Measurements from ENCODE around the gene OR11A1.

Gene OR11A1, protein sequence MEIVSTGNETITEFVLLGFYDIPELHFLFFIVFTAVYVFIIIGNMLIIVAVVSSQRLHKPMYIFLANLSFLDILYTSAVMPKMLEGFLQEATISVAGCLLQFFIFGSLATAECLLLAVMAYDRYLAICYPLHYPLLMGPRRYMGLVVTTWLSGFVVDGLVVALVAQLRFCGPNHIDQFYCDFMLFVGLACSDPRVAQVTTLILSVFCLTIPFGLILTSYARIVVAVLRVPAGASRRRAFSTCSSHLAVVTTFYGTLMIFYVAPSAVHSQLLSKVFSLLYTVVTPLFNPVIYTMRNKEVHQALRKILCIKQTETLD

DNA sequence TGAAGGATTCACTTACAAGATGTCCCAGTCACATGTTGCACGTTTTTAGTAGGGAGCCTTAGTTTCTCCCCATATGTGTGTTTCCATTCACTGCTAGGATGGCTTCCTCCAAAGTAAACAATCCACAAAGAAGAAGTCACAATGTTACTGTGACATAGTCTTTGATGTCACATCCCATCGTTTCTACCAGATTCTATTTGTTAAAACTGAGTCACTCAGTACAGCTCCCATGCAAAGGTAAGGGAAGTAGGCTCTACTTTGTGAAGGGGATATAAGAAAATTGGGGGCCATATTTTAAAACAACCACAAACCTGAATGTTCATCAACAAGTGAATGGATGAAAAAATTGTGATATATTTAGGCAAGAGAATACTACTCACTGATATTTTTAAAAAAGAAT is at the start of gene OR11A1, which contains the start of gene OR2H1:
Gene OR11A1 (minus strand): TSS at position 101 of the 400 bp plus-strand sequence. CDS start 29,430 bp downstream, outside the sequence.
Gene OR2H1 (plus strand): TSS at position 185 of the 400 bp plus-strand sequence. CDS start 4,615 bp downstream, outside the sequence.
- no peak for DNase-seq (ENCODE audit: low spot score)

DNA sequence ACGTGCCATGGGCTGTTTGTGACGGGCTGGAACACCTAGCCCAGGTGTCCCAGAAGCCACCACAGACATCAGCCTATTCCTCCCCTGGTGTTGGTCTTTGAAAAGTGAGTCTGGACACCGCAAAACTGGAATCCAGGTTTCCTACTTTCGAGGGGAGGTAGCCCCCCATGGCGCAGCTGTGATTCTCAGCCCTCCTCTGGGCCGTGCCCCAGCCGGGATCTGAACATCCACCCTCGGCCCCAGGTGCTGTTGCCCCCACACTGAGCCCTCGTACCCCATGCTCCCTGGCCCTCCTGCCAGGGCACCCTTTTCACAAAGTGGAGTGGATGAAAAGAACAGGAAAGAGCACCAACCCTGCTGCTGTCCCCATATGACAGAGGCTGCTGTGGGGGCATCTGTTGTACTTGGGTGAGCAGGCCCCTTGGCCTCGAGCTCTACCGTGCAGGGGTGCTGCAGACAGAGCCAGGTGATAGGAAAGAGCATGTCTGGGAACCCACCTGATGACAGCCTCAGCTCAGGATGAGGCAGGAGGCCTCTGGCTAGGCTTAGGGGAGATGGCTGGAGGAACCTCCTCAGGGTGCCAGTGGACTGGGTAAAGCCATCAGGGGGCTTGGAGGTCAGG is 49.7 kb upstream of the OR11A1 start:
- DNase-seq (ENCODE audit: low spot score), result no peak

DNA sequence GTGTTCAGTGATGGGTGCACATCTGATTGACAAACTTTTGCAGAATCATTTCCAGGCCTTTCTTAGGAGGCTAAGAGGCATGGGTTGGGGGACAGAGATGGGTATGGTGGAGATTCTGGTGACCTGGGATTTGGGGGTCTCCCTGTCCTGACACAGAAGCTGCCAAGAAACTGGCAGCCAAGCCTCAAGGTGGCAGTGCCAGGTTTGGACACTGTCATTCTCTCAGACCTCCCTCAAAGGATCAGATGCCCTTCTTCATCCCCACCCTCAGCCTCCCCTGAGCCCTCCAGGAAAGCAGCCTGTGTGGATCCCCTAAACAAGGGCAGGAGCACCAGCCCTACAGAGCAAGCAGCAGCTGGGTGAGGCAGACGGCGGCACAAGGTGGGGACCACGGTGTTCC is 48.9 kb upstream of the OR11A1 start:
- no peak for DNase-seq (ENCODE audit: low spot score)

DNA sequence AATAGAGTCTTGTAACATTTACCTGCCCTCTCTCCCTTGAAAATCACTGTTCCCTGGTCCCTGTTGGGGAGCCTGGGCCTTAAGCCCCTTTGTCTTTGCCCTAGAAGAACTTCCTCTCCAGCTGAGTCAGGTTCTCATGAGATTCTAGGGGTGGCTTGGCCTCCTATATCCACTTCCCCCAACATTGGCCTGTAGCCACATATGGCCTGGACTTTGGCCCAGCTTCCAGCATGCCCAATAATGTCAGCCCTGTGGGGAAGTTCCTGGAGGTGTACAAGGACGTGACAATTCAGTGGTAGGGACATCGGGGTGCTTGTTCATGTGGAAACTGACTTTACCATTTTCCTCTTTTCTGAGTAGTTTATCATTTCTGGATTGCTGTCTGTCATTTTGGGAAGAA is 48.1 kb upstream of the OR11A1 start:
- DNase-seq (ENCODE audit: low spot score), result no peak

DNA sequence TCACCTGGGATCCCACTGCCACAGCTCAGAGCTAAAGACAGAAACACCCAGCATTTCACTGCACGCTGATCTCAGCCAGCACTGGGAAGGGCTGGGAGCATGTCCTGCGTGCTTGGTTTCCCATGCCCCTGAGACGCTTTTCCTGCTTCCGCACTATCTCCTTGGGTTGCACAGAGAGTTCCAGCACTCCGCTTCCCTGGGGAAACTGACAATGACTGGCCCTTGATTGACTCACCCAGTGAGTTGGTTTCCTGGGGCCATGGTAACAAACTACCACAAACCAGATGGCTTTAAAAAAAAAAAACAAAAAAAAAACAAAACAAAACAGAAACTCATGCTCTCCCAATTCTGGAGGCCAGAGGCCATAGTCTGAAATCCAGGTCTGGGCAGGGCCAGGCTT is 45.7 kb upstream of the OR11A1 start:
- DNase-seq (ENCODE audit: low spot score), result no peak

DNA sequence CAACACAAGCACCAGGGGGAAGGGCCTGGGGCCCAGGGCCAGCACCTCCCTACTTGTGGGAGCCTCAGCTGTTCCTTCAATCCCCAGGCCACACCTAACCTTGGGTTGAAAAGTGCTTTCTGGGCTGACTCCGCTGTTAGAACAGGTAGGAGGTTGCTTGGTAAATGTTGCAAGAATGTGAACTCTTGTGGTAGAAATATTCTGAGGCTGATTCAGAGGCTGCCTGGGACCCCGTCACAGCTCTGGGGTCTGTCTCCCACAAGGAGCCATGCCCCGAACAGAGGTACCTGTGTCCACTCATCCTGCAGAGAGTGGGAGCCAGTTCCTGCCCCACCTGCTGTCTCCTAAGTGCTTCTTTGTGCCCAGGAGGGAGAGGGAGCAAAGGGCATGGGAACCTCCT is 45.3 kb upstream of the OR11A1 start:
- DNase-seq (ENCODE audit: low spot score), result no peak

DNA sequence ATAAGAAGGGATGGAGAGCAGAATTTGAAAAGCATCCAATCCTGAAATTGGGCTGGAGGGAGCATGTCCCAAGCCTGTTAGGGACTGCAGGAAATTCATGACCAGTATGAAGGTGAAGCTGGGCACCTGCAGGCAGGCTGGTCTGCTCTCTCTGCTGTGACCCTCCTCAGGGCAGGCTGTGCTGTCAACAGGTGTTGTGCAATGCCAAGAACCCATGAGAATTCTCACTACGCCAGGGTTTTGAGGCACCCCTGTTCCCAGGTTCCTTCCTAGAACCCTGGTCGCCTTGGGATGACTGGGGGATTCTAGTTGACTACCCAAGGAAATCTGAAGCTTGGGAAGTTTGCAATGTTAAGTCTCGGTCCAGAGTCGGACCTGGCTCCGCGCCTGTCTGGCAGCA is 44.2 kb upstream of the OR11A1 start:
- no peak for DNase-seq (ENCODE audit: low spot score)

DNA sequence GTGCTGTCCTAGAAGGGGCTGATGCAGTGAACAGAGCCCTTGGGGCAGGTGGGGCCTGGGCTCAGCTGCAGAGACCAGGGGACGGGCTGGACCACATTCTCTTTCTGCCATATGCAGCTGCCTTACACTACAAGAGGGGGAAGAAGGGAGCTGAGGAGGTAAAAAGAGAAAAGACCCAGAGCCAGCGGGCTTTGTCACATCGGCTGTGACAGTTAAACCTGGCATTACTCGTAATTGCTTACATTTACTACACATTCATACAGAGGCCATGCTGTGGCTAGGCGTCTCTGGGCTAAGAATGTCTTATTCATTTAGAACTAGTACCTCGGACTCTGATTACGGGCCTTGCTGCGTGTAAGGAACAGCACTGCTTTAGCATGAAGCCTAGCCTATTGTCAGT is 43.7 kb upstream of the OR11A1 start:
- no peak for DNase-seq (ENCODE audit: low spot score)

DNA sequence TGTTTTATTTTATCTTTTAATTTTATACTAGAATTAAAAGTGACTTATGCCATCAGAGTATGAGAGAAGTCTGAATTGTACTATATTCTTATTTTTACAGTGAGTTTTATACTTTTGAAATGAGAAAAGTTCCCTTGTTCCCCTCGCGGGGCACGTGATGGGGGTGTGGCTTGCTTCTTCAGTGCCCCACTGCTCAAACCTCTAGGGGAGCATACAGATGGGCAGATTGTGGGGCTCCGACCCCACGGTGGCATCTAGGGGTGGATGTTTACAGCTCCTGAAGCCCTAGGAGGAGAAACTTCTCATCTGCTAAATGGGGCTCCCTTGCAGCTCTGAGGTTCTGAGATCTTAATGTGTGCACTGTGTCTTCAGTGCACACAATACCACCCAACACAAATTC is 42.8 kb upstream of the OR11A1 start:
- no peak for DNase-seq (ENCODE audit: low spot score)

DNA sequence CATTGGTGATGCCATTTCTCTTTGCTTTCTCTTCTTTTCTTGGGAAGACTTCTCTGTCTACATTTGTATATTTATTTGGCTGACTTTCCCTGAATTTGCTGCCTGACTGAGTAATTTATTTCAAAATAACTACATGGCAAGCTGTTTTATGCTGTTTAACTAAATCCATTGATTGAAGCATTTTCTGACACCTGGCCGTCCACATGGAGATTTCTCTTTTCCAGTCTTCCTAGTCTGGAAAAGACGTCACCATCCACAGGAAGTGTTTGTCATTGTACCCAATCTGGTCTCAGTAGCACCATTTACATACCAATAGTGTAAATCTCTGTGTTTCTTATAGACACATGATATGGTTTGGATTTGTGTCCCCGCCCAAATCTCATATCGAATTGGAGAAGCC is 40.1 kb upstream of the OR11A1 start:
- DNase-seq (ENCODE audit: low spot score), result no peak

DNA sequence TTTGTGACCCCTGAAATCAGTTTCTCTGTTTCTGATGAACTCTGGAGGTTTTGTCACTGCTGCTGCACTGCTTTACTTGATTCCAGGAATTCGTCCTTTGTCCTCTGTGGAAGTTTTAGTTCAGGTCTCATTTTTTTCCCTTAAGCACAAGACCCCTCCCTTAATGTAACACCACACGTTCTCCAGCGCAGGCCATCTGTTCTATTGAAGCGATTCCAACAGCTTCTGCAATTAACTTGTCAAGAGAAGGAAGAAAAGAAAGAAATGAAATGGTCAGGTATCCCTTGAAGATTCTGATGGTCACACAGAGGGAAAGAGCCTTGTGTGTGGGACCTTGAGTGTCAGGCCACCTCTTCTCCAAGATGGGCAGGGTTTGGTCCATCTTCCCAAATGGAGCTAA is 38.7 kb upstream of the OR11A1 start:
- no peak for DNase-seq (ENCODE audit: low spot score)

DNA sequence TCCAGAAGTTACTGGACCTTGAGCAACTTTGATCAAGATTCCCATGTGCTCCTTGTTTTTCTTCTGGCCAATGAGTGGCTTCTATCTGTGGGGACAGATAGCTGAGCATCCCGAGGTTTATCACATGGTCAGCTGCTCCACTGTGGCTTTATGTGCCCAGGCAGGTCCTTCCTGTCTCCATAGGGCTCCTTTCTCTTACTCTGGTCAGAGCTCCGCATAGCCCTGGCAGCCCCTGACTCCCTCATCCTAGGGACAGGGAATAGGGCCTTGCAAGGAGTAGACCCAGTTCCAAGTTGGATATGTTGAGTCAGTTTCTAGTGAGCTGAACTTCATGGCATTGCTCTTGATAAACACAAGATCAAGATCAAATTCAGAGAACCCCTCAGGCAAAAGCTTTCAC is 37.3 kb upstream of the OR11A1 start:
- DNase-seq (ENCODE audit: low spot score), result no peak

DNA sequence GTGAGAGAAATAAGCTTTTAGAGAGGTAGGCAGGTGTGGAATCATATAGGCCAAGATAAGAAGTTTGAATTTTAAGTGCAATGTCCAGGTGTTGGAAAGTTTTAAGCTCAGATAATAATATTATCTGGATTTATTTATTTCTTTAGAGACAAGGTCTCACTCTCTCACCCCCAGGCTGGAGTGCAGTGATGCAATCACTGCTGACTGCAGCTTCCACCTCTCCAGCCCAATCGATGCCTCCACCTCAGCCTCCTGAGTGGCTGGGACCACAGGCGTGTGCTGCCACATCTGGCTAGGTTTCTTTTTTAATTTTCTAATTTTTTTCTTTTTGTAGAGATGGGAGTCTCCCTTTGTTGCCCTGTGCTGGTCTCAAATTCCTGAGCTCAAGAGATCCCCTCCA is 36.4 kb upstream of the OR11A1 start:
- DNase-seq (ENCODE audit: low spot score), result no peak

DNA sequence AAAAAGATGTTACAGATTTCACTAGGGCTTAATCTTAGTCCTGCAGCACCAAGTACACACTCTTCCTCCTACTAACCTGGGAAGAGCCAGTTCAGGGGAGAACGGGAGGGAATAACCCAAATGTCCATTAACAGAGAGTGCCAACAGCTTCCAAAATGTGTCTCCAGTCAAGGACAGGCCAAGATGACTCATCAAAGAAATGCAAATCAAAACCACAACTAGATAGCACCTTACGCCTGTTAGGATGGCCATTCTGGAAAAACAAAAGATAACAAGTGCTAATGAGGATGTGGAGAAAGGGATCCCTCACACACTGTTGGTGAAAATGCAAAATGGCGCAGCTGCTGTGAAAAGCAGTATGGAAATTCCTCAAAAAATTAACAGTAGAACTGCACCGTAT is 34.7 kb upstream of the OR11A1 start:
- no peak for DNase-seq (ENCODE audit: low spot score)

DNA sequence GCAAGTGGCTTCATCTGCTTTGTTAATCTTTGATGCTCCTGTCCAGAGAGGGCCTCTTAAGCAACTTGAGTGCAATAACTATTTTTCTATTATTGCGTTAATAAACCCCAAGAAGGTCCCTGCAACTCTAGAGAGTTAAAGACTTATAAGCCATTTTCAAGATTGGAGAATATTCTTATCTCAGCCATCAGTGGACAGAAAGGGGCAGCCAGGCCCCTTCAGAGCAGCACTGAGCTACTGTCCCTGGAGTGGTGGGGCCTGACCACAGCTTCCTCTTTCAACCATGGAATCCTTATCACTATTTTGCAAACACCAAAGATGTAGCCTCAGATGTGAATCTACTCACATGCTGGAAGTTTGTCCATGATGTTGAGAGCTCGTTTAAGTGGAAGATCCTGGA is 33.7 kb upstream of the OR11A1 start:
- DNase-seq (ENCODE audit: low spot score), result no peak

DNA sequence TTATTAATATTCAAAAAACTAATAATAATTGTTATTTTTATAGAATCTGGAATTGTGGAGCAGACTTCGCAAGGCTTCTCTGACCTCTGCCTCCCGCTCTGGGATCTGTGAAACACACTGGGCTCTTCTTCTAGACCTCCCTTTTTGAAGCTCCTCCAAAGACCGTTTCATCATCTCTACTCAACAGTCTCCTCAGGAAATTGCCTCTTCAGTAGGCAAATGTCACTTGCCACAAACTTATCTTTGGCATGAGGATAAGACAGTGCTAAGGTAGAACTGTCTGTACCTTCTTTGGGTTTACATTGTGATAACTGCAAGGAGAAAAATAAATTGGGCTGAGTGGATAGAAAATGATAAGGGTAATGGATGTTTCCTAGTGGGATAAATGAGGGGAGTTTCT is 33.2 kb upstream of the OR11A1 start:
- DNase-seq (ENCODE audit: low spot score), result no peak

DNA sequence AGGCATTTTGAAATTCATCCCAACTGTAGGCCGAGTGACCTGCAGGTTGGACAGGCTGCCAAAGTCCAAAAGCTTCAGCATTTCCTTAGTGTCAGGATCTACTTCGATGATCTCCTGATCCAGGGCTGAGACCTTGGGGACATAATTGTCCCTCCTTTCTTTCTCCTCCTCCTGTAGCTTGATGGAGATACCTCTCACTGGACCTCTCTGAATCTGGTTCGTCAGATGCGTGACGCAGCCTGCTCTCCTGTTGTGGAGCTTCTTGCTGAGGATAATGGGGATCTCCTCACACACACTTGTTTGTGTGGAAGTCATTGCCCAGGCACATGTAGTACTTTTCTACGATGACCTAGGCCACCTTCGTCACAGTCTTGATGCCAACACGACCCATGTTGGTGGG is 32.4 kb upstream of the OR11A1 start:
- DNase-seq (ENCODE audit: low spot score), result no peak

DNA sequence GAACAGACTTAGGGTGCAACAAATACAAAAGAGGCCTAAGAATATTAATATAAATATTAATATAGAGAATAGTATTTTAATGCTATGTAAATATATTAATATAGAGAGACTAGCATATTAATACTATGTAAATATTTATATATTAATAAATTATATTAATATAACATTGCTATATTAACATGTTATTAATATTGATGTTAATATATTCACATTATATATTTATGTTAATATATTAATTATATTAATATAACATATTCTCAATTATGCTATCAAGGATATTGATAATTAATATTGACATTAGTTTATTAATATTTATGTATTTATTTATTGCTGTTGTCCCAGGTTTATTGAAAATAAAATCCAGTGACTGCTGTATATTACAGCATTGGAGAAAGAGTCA is 32.0 kb upstream of the OR11A1 start:
- no peak for DNase-seq (ENCODE audit: low spot score)

DNA sequence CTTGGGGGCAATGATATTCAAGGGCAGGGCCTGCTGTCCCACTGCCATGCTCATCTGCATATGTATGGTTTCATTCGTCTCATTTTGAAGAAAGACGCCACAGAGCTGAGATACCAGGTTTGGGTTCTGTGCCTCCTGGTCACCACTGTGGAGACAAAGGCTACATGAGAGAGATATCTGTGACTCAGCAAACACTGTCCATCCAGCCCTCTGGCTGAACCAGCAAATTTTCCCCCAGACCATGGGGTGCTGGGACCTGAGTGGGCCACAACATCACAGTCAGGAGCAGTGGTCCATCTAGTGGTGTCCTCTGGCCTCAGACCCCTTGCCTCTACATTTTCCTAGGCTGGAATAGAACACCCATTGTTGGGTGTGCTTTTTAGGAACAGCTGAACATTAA is 30.8 kb upstream of the OR11A1 start, which contains the start of gene MAS1L:
Gene MAS1L (minus strand): TSS at position 297 of the 400 bp plus-strand sequence. CDS start 54 bp downstream, at position 243.
- DNase-seq (ENCODE audit: low spot score), result no peak

DNA sequence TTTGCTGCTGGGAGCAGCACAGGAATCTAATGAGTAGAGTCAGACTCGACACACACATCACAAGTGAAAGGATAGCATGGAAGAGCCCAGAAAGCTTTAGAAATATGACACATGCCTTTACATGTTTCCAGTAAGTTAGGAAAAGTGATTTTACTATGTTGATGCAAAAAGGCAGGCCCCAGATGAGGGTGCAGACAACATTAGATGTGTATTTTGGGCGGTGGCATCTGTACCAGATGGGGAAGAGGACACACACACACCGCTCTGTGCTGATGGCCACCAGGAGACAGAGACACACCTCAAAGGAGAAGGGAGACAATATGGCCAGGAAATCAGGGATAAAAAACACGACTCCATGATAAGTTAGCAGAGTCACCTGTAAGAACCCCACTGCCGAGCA is 30.3 kb upstream of the OR11A1 start:
- no peak for DNase-seq (ENCODE audit: low spot score)

DNA sequence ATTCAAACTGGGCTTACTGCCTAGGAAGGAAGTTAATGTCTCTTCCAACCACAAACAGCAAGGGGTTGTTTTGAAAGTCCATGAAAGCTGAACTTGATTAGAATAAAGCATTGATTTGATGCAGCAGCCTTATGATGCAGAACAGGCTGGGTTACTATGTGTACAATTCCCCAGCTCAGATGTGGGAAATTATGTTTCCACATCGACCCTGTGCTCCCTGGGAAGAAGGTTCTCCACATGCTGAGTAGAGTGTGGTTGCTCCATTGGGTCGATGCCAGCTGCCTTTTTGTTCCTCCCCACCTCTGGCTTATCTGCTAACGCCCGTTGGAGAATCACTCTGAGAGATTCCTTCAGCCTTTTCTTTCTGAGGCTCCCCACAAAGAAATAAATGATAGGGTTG is 29.7 kb upstream of the OR11A1 start:
- no peak for DNase-seq (ENCODE audit: low spot score)

DNA sequence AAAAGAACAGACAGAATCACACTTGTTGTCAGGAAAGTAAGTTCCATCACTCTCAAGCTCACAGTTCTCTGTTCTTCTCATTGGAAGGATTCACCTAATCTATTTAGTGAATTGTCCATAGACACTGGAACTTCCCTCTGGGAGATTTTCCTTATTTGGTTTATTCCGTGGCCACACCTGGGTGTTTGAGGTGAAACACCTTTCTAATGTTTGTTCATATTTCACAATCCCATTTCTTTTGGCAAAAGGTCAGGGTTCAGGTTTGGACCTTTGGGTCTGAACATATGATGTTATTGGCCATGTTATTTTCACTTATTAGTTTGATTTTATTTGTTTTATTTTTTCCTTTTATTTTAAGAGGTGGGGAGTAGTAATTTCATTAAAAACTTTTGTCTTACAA is 26.9 kb upstream of the OR11A1 start:
- DNase-seq (ENCODE audit: low spot score), result no peak

DNA sequence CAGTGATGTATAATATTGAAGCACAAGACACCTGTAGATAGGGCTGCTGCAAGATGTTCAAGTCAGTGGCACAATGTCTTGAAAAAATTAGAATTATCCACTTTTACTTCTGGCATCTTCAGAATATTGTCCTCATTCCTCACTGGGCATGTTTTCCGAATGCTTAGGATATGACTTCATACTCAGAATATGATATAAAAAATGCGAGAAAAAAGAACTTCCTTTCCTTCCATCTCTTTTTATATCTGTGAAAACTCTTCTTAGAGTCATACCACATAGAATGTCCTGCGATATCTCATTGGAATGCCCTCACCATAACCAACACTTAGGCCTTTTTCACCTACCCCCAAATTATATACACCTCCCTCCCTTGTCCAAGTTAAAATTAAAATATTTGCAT is 26.3 kb upstream of the OR11A1 start:
- no peak for DNase-seq (ENCODE audit: low spot score)

DNA sequence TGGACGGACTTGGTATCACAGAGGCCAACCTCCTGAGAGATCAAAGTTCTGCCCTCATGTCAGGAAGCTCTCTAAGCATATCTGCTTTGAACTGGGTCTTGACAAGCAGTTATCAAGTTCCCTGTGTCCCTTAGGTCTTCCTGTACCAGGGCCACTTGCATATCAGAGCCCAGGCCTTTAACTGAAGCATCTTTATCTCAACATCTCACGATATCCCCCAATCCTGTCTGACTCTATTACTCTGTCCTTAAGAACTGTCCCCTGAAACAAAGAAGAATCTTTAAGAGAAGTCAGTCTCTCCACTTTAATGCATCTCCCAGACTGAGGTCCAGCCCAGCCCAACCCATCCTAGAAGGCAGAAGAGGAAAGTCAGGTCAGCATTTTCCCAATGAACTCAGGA is 22.7 kb upstream of the OR11A1 start:
- DNase-seq (ENCODE audit: low spot score), result no peak

Measured in AG08395 (cell line).